GM12875 (cell line): ENCODE results near the gene SRM.
"Not testable (repeated sequence)": the region's sequence is repeated elsewhere in the genome, so short reads cannot be mapped to it uniquely, and the experiment has no call there.

ENCODE experiments used
- H3K4me3 ChIP-seq: one replicate; pipeline ENCODE4 v1.5.1; 2011; ENCODE audit warnings: low read depth, low read length, control low read depth
- CTCF ChIP-seq: IDR thresholded peaks from 2 replicates; pipeline ENCODE4 v1.5.1; 2011; ENCODE audit warnings: low read depth, mild to moderate bottlenecking, control low read depth, inconsistent platforms, low read length, moderate library complexity, borderline replicate concordance; ENCODE audit not compliant: insufficient read depth

SRM gene

GRCh38 chr1:11044086-11044848 lies 15.6 kb downstream of the SRM start:
- no peak for TF ChIP-seq CTCF
- no peak overlapping the region for H3K4me3 ChIP-seq

- TF ChIP-seq CTCF: no peak
- H3K4me3 ChIP-seq: no peak overlapping the region
Observed at GRCh38 chr1:11042995-11043874, 16.6 kb downstream of the SRM start.

GRCh38 chr1:11042065-11042464 lies 17.8 kb downstream of the SRM start:
- H3K4me3 ChIP-seq: no peak overlapping the region
- no peak for TF ChIP-seq CTCF

GRCh38 chr1:11041048-11041447 lies 18.8 kb downstream of the SRM start:
- H3K4me3 ChIP-seq: no peak overlapping the region
- TF ChIP-seq CTCF: no peak

GRCh38 chr1:11040105-11040429 lies 19.8 kb downstream of the SRM start:
- H3K4me3 ChIP-seq: not testable (repeated sequence)

- no peak for TF ChIP-seq CTCF
- no peak overlapping the region for H3K4me3 ChIP-seq
Observed at GRCh38 chr1:11039351-11040104, 20.3 kb downstream of the SRM start.

- H3K4me3 ChIP-seq: no peak overlapping the region
- TF ChIP-seq CTCF: peak; percentile 93
Observed at GRCh38 chr1:11037740-11038182, 22.1 kb downstream of the SRM start.

GRCh38 chr1:11037019-11037739 lies 22.6 kb downstream of the SRM start:
- not testable (repeated sequence) for H3K4me3 ChIP-seq
